Activated CD4-positive, alpha-beta memory T cell treated with anti-CD3 and anti-CD28 coated beads for 36 hours (primary cell): ENCODE results near the gene NAMPT. TPM values are rescaled to one million over a fixed set of nuclear protein-coding genes. Genes with fewer than 3 reads are reported as not detected.

Experiments used
- CTCF ChIA-PET: fragments of 350-600 bp; sonication (Branson Sonifier 250); formaldehyde crosslinking; loops from one replicate; lab custom pipeline; 2021; ENCODE audit warnings: antibody characterized with exemption, inconsistent platforms; lab: Charles Lee
- POLR2A ChIA-PET: fragments of 350-600 bp; sonication (Branson Sonifier 250); formaldehyde crosslinking; loops from one replicate; lab custom pipeline; 2021; ENCODE audit warnings: antibody characterized with exemption; lab: Charles Lee
- DNase-seq: peaks from one replicate; pipeline ENCODE4 v3.0.0-alpha.2; 2020
- H3K27ac Mint-ChIP-seq: one replicate; pipeline ENCODE4 v1.8.0; 2021; ENCODE audit warnings: mixed read lengths
- H3K27me3 Mint-ChIP-seq: one replicate; pipeline ENCODE4 v1.8.0; 2021; ENCODE audit warnings: mixed read lengths
- H3K36me3 Mint-ChIP-seq: one replicate; pipeline ENCODE4 v1.8.0; 2021; ENCODE audit warnings: mixed read lengths
- H3K4me1 Mint-ChIP-seq: one replicate; pipeline ENCODE4 v1.8.0; 2021; ENCODE audit warnings: low read depth, mixed read lengths
- H3K4me3 Mint-ChIP-seq: one replicate; pipeline ENCODE4 v1.8.0; 2021; ENCODE audit warnings: mild to moderate bottlenecking, mixed read lengths
- H3K9me3 Mint-ChIP-seq: one replicate; pipeline ENCODE4 v1.8.0; 2021; ENCODE audit warnings: mixed read lengths
- intact Hi-C: fragments of 100-400 bp; cut with micrococcal nuclease; formaldehyde crosslinking; loops from one replicate; pipeline ENCODE4 v1.15.1; 2023
- total RNA-seq, 2 experiments: library from RNA; stranded (reverse); gene quantifications; one replicate each; pipeline ENCODE4 v1.2.3, GENCODE V29; 2021

The NAMPT gene
- total RNA-seq, 2 experiments from 2014 or later = 543 to 552 TPM

GRCh38 chr7:106294334-106294733 is 9.6 kb upstream of the NAMPT start:
- Mint-ChIP-seq H3K9me3 (peaks cover 2% of the 10 kb centered on the region), H3K36me3 (no peaks in the 10 kb centered on the region), H3K4me1 (peaks cover 8% of the 10 kb centered on the region), H3K27ac (no peak overlapping the region), H3K27me3 (peaks cover 1% of the 10 kb centered on the region), H3K4me3 (no peak overlapping the region)
- DNase-seq = no peak
- intact Hi-C loops = no loop called here
- CTCF ChIA-PET = no interaction called here
- POLR2A ChIA-PET = no interaction called here

- ChIA-PET CTCF (interaction anchor here (1.6 kb wide), 1 partner anchor 171 kb away, joined by 6 read pairs; no protein-coding TSS in a partner anchor), POLR2A (no interaction called here)
- intact Hi-C loops = no loop called here
- H3K27ac Mint-ChIP-seq = no peak overlapping the region
- peaks cover under 1% of the 10 kb centered on the region for H3K36me3 Mint-ChIP-seq
- peaks cover 2% of the 10 kb centered on the region for H3K9me3 Mint-ChIP-seq
- peaks cover under 1% of the 10 kb centered on the region for H3K27me3 Mint-ChIP-seq
- H3K4me3 Mint-ChIP-seq = no peak overlapping the region
- peaks cover 25% of the 10 kb centered on the region for H3K4me1 Mint-ChIP-seq
- DNase-seq = no peak
Measured at GRCh38 chr7:106291247-106291646, 6.5 kb upstream of the NAMPT start.

GRCh38 chr7:106290319-106290718 is 5.5 kb upstream of the NAMPT start:
- Mint-ChIP-seq H3K27me3 (no peaks in the 10 kb centered on the region), H3K4me1 (peaks cover 33% of the 10 kb centered on the region), H3K9me3 (peaks cover 2% of the 10 kb centered on the region), H3K4me3 (no peak overlapping the region), H3K27ac (no peak overlapping the region), H3K36me3 (peaks cover 2% of the 10 kb centered on the region)
- ChIA-PET POLR2A (no interaction called here), CTCF (interaction anchor here (1.6 kb wide), 1 partner anchor 172 kb away, joined by 6 read pairs; no protein-coding TSS in a partner anchor)
- intact Hi-C loops = no loop called here
- DNase-seq = no peak

- Mint-ChIP-seq H3K9me3 (peaks cover 2% of the 10 kb centered on the region), H3K4me1 (peaks cover 33% of the 10 kb centered on the region), H3K36me3 (peaks cover 2% of the 10 kb centered on the region), H3K27me3 (no peaks in the 10 kb centered on the region), H3K27ac (no peak overlapping the region), H3K4me3 (no peak overlapping the region)
- DNase-seq = no peak
- ChIA-PET POLR2A (no interaction called here), CTCF (interaction anchor here (1.6 kb wide), 1 partner anchor 173 kb away, joined by 6 read pairs; no protein-coding TSS in a partner anchor)
- intact Hi-C loops = loop anchor here (5.0 to 10.0 kb wide), 4 partner anchors 172 to 1345 kb away; partner anchors contain the start of gene CCDC71L
Measured at GRCh38 chr7:106289848-106290247, 5.1 kb upstream of the NAMPT start.

GRCh38 chr7:106288263-106288662 is 3.5 kb upstream of the NAMPT start:
- no peak overlapping the region for H3K4me3 Mint-ChIP-seq
- H3K27me3 Mint-ChIP-seq = peaks cover 2% of the 10 kb centered on the region
- H3K36me3 Mint-ChIP-seq = peaks cover 12% of the 10 kb centered on the region
- no peaks in the 10 kb centered on the region for H3K9me3 Mint-ChIP-seq
- no peak for DNase-seq
- peaks cover 33% of the 10 kb centered on the region for H3K4me1 Mint-ChIP-seq
- intact Hi-C loops = loop anchor here (5.0 to 10.0 kb wide), 4 partner anchors 174 to 1343 kb away; partner anchors contain the start of gene CCDC71L
- POLR2A ChIA-PET = interaction anchor here (4.9 kb wide), 1 partner anchor 57 kb away, joined by 143 read pairs; no protein-coding TSS in a partner anchor
- no peak overlapping the region for H3K27ac Mint-ChIP-seq
- CTCF ChIA-PET = no interaction called here

GRCh38 chr7:106287786-106288185 is 3.0 kb upstream of the NAMPT start:
- peaks cover 33% of the 10 kb centered on the region for H3K4me1 Mint-ChIP-seq
- H3K27me3 Mint-ChIP-seq = peaks cover 2% of the 10 kb centered on the region
- no peak for DNase-seq
- POLR2A ChIA-PET = interaction anchor here (4.9 kb wide), 1 partner anchor 58 kb away, joined by 143 read pairs; no protein-coding TSS in a partner anchor
- peaks cover 16% of the 10 kb centered on the region for H3K36me3 Mint-ChIP-seq
- no peaks in the 10 kb centered on the region for H3K9me3 Mint-ChIP-seq
- H3K27ac Mint-ChIP-seq = no peak overlapping the region
- no peak overlapping the region for H3K4me3 Mint-ChIP-seq
- CTCF ChIA-PET = no interaction called here
- intact Hi-C loops = loop anchor here (5.0 to 10.0 kb wide), 4 partner anchors 175 to 1343 kb away; partner anchors contain the start of gene CCDC71L

- peak; percentile 67 for DNase-seq
- Mint-ChIP-seq H3K27ac (peak overlapping the region; percentile 99), H3K27me3 (peaks cover 2% of the 10 kb centered on the region), H3K4me1 (peaks cover 45% of the 10 kb centered on the region), H3K4me3 (peak overlapping the region; percentile 92), H3K9me3 (no peaks in the 10 kb centered on the region), H3K36me3 (peaks cover 31% of the 10 kb centered on the region)
- ChIA-PET CTCF (interaction anchor here (1.0 to 3.3 kb wide), 6 partner anchors 32 to 176 kb away, joined by 3 to 19 read pairs (median 6); no protein-coding TSS in a partner anchor), POLR2A (interaction anchor here (0.6 to 4.9 kb wide), 21 partner anchors 12 to 883 kb away, joined by 3 to 143 read pairs (median 6); partner anchors contain the start of genes HBP1 and SYPL1)
- intact Hi-C loops = loop anchor here (1.0 to 10.0 kb wide), 12 partner anchors 60 to 1341 kb away; partner anchors contain the start of genes CCDC71L and SYPL1
Measured at GRCh38 chr7:106285855-106286492, 1.2 kb upstream of the NAMPT start.

GRCh38 chr7:106285051-106285854 is 470 bp upstream of the NAMPT start:
- intact Hi-C loops = loop anchor here (1.0 to 10.0 kb wide), 7 partner anchors 172 to 1340 kb away; partner anchors contain the start of genes CCDC71L and SYPL1
- Mint-ChIP-seq H3K4me3 (peak overlapping the region; percentile 92), H3K27me3 (peaks cover 2% of the 10 kb centered on the region), H3K36me3 (peaks cover 38% of the 10 kb centered on the region), H3K4me1 (peaks cover 50% of the 10 kb centered on the region), H3K27ac (peak overlapping the region; percentile 99), H3K9me3 (no peaks in the 10 kb centered on the region)
- ChIA-PET POLR2A (interaction anchor here (0.6 to 4.9 kb wide), 33 partner anchors 10 to 1275 kb away, joined by 3 to 143 read pairs (median 5); partner anchors contain the start of genes HBP1 and SYPL1), CTCF (interaction anchor here (0.7 to 3.3 kb wide), 11 partner anchors 13 to 451 kb away, joined by 3 to 19 read pairs (median 5); no protein-coding TSS in a partner anchor)
- peak; percentile 100 for DNase-seq

GRCh38 chr7:106283831-106284713 is 711 bp downstream of the NAMPT start:
- intact Hi-C loops = loop anchor here (2.0 to 10.0 kb wide), 4 partner anchors 171 to 1339 kb away; partner anchors contain the start of genes KMT2E and SYPL1
- Mint-ChIP-seq H3K9me3 (no peaks in the 10 kb centered on the region), H3K27ac (peak overlapping the region; percentile 99), H3K4me1 (peaks cover 53% of the 10 kb centered on the region), H3K27me3 (peaks cover 2% of the 10 kb centered on the region), H3K36me3 (peaks cover 49% of the 10 kb centered on the region), H3K4me3 (peak overlapping the region; percentile 90)
- CTCF ChIA-PET = interaction anchor here (0.7 to 3.3 kb wide), 8 partner anchors 12 to 452 kb away, joined by 3 to 19 read pairs (median 4); no protein-coding TSS in a partner anchor
- peak; percentile 60 for DNase-seq
- POLR2A ChIA-PET = interaction anchor here (0.6 to 4.9 kb wide), 22 partner anchors 9 to 1216 kb away, joined by 3 to 143 read pairs (median 6); partner anchors contain the start of genes HBP1 and SYPL1

GRCh38 chr7:106283501-106283830 is 1.3 kb downstream of the NAMPT start:
- Mint-ChIP-seq H3K27me3 (peaks cover 2% of the 10 kb centered on the region), H3K27ac (peak overlapping the region; percentile 98), H3K9me3 (no peaks in the 10 kb centered on the region), H3K4me3 (peak overlapping the region; percentile 90), H3K4me1 (peaks cover 58% of the 10 kb centered on the region), H3K36me3 (peaks cover 53% of the 10 kb centered on the region)
- CTCF ChIA-PET = interaction anchor here (0.7 to 3.3 kb wide), 2 partner anchors 51 to 179 kb away, joined by 3 to 19 read pairs; no protein-coding TSS in a partner anchor
- DNase-seq = no peak
- POLR2A ChIA-PET = interaction anchor here (0.7 to 4.9 kb wide), 4 partner anchors 13 to 171 kb away, joined by 3 to 143 read pairs (median 34); partner anchors contain the start of gene SYPL1
- intact Hi-C loops = loop anchor here (5.0 to 10.0 kb wide), 3 partner anchors 451 to 1339 kb away; partner anchors contain the start of gene KMT2E
